ENCODE data around the gene LANCL3.

DNA sequence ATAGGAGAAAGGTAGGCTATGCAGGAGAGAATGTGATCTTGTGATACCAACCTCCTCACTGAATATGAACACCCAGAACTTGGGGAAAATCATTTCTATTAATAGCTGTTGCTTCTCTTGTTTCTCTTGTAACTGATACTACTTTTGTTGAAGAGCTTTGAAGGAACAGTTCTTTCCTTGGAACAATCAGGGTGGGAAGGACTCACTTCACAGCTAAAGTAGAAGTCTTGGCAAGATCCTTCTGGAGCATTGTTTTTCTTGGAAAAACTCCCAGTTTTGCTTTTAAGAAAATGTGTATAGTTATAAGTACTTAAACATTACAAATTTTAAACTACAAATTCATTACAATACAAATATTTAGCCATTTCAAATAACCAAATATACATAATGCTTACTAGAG, 95.1 kb downstream of the LANCL3 start:
- TF ChIP-seq MAX (CRISPR knock-in tag; IDR thresholded peaks at IDR 0.05) (no peak), FOXJ3 (CRISPR knock-in tag; IDR thresholded peaks at IDR 0.05; ENCODE audit: borderline replicate concordance) (no peak)

Data from WTC11 (cell line).